Measurements from ENCODE around the gene MTHFR.

DNA sequence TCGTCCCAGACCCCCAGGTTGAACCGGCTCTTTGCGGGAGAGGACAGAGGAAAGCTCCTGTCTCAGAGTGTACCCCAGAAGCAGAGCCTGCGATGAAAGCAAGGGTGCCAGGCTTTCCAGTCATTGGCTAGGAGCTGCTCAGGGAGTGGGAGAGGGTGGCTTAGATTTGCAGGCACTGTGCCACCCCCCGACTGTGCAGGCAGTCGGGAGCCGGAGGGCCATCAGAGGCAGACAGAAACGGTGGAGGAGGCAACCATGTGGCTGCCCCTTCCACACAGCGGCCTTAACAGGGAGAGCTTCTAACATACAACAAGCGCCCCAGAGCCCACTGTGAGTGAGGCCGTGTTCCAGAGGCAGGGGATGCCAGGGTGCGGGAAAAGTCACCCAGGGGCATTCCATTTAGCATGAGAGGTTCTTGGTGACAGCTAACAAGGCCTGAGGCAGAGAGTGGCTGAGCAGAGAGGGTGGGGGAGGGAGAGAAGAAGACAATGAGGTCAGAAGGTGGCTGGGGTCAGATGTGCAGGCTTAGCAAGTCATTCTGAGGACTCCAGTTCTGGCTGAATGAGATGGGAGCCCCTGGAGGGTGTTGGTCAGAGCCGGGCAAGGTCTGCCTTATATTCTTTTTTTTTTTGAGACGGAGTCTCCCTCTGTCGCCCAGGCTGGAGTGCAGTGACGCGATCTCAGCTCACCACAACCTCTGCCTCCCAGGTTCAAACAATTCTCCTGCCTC, 53.2 kb downstream of the MTHFR start:
- TF ChIP-seq ZNF624 (tag by site-specific recombination; IDR thresholded peaks at IDR 0.05): no peak
- TF ChIP-seq, protein P1, sequence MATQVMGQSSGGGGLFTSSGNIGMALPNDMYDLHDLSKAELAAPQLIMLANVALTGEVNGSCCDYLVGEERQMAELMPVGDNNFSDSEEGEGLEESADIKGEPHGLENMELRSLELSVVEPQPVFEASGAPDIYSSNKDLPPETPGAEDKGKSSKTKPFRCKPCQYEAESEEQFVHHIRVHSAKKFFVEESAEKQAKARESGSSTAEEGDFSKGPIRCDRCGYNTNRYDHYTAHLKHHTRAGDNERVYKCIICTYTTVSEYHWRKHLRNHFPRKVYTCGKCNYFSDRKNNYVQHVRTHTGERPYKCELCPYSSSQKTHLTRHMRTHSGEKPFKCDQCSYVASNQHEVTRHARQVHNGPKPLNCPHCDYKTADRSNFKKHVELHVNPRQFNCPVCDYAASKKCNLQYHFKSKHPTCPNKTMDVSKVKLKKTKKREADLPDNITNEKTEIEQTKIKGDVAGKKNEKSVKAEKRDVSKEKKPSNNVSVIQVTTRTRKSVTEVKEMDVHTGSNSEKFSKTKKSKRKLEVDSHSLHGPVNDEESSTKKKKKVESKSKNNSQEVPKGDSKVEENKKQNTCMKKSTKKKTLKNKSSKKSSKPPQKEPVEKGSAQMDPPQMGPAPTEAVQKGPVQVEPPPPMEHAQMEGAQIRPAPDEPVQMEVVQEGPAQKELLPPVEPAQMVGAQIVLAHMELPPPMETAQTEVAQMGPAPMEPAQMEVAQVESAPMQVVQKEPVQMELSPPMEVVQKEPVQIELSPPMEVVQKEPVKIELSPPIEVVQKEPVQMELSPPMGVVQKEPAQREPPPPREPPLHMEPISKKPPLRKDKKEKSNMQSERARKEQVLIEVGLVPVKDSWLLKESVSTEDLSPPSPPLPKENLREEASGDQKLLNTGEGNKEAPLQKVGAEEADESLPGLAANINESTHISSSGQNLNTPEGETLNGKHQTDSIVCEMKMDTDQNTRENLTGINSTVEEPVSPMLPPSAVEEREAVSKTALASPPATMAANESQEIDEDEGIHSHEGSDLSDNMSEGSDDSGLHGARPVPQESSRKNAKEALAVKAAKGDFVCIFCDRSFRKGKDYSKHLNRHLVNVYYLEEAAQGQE (tag by site-specific recombination; IDR thresholded peaks at IDR 0.05): no peak
- TF ChIP-seq, protein P2, sequence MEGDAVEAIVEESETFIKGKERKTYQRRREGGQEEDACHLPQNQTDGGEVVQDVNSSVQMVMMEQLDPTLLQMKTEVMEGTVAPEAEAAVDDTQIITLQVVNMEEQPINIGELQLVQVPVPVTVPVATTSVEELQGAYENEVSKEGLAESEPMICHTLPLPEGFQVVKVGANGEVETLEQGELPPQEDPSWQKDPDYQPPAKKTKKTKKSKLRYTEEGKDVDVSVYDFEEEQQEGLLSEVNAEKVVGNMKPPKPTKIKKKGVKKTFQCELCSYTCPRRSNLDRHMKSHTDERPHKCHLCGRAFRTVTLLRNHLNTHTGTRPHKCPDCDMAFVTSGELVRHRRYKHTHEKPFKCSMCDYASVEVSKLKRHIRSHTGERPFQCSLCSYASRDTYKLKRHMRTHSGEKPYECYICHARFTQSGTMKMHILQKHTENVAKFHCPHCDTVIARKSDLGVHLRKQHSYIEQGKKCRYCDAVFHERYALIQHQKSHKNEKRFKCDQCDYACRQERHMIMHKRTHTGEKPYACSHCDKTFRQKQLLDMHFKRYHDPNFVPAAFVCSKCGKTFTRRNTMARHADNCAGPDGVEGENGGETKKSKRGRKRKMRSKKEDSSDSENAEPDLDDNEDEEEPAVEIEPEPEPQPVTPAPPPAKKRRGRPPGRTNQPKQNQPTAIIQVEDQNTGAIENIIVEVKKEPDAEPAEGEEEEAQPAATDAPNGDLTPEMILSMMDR (tag by site-specific recombination; IDR thresholded peaks at IDR 0.05): no peak
- TF ChIP-seq, protein P3, sequence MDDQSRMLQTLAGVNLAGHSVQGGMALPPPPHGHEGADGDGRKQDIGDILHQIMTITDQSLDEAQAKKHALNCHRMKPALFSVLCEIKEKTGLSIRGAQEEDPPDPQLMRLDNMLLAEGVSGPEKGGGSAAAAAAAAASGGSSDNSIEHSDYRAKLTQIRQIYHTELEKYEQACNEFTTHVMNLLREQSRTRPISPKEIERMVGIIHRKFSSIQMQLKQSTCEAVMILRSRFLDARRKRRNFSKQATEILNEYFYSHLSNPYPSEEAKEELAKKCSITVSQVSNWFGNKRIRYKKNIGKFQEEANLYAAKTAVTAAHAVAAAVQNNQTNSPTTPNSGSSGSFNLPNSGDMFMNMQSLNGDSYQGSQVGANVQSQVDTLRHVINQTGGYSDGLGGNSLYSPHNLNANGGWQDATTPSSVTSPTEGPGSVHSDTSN (CRISPR knock-in tag; IDR thresholded peaks at IDR 0.05): no peak
- no peak for TF ChIP-seq BCL11A (tag by site-specific recombination; IDR thresholded peaks at IDR 0.05; ENCODE audit: low read depth)
- TF ChIP-seq, protein P4, sequence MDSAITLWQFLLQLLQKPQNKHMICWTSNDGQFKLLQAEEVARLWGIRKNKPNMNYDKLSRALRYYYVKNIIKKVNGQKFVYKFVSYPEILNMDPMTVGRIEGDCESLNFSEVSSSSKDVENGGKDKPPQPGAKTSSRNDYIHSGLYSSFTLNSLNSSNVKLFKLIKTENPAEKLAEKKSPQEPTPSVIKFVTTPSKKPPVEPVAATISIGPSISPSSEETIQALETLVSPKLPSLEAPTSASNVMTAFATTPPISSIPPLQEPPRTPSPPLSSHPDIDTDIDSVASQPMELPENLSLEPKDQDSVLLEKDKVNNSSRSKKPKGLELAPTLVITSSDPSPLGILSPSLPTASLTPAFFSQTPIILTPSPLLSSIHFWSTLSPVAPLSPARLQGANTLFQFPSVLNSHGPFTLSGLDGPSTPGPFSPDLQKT (IDR thresholded peaks at IDR 0.05; ENCODE audit: borderline replicate concordance, low read depth, low read length): no peak
- TF ChIP-seq YY1 (tag by site-specific recombination; IDR thresholded peaks at IDR 0.05): no peak
- no peak for TF ChIP-seq HOXA7 (CRISPR knock-in tag; IDR thresholded peaks at IDR 0.05; ENCODE audit: borderline replicate concordance)
- no peak for TF ChIP-seq ZFP3 (tag by site-specific recombination; IDR thresholded peaks at IDR 0.05; ENCODE audit: low read depth)
- TF ChIP-seq ZNF623 (tag by site-specific recombination; IDR thresholded peaks at IDR 0.05): no peak
- TF ChIP-seq, protein P5, sequence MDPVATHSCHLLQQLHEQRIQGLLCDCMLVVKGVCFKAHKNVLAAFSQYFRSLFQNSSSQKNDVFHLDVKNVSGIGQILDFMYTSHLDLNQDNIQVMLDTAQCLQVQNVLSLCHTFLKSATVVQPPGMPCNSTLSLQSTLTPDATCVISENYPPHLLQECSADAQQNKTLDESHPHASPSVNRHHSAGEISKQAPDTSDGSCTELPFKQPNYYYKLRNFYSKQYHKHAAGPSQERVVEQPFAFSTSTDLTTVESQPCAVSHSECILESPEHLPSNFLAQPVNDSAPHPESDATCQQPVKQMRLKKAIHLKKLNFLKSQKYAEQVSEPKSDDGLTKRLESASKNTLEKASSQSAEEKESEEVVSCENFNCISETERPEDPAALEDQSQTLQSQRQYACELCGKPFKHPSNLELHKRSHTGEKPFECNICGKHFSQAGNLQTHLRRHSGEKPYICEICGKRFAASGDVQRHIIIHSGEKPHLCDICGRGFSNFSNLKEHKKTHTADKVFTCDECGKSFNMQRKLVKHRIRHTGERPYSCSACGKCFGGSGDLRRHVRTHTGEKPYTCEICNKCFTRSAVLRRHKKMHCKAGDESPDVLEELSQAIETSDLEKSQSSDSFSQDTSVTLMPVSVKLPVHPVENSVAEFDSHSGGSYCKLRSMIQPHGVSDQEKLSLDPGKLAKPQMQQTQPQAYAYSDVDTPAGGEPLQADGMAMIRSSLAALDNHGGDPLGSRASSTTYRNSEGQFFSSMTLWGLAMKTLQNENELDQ (tag by site-specific recombination; IDR thresholded peaks at IDR 0.05; ENCODE audit: low read depth): no peak
- no peak for TF ChIP-seq ZNF140 (tag by site-specific recombination; IDR thresholded peaks at IDR 0.05)

All from HEK293 (cell line).